ENCODE measurements around the gene SLC35F3.

DNA sequence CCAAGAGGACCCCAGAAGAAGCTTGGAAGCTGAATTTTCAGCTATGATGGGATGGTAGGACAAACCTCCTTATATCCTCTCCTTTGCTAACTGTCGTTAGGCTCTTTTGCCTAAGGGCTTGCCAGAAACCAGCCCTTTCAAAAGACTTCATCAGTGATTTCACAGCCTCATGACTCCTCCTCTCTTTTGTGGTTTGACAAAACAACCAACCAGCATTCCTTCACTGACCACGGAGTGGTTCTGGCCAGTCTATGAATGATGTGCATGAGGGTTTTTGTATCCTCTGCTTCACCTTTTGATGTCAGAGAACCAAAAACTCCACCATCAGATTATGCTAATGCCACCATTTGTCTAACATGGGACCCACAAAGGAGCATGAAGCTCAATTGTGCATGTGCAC, 351.9 kb downstream of the SLC35F3 start:
- TF ChIP-seq, protein P1, sequence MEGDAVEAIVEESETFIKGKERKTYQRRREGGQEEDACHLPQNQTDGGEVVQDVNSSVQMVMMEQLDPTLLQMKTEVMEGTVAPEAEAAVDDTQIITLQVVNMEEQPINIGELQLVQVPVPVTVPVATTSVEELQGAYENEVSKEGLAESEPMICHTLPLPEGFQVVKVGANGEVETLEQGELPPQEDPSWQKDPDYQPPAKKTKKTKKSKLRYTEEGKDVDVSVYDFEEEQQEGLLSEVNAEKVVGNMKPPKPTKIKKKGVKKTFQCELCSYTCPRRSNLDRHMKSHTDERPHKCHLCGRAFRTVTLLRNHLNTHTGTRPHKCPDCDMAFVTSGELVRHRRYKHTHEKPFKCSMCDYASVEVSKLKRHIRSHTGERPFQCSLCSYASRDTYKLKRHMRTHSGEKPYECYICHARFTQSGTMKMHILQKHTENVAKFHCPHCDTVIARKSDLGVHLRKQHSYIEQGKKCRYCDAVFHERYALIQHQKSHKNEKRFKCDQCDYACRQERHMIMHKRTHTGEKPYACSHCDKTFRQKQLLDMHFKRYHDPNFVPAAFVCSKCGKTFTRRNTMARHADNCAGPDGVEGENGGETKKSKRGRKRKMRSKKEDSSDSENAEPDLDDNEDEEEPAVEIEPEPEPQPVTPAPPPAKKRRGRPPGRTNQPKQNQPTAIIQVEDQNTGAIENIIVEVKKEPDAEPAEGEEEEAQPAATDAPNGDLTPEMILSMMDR (IDR thresholded peaks at IDR 0.05): no peak
- TF ChIP-seq POLR2A (IDR thresholded peaks at IDR 0.05) (no peak), POLR2AphosphoS5 (IDR thresholded peaks at IDR 0.05; ENCODE audit: insufficient read depth in 1 of 2, low read depth in 1 of 2) (no peak)
